Measurements from ENCODE around the gene NPSR1. TPM values are rescaled to one million over a fixed set of nuclear protein-coding genes. Genes with fewer than 3 reads are reported as not detected.

The NPSR1 gene
- total RNA-seq, 1 experiment from 2014 or later, result not detected

GRCh38 chr7:34759477-34760125, 101.6 kb downstream of the NPSR1 start:
- H2BK20ac ChIP-seq (ENCODE audit: low read depth, low read length, poor library complexity, severe bottlenecking), result no peak overlapping the region
- no peak overlapping the region for H4K91ac ChIP-seq (ENCODE audit: insufficient read length, low read depth, low read length)
- H2BK12ac ChIP-seq (ENCODE audit: insufficient read length, low read depth, low read length), result no peak overlapping the region
- H3K4me1 Mint-ChIP-seq, result peaks cover 0 to 7% of the 10 kb centered on the region in 2 experiments; a peak in 1 of 4 replicates
- DNase-seq, result peak; percentile 40
- H3K4me3 Mint-ChIP-seq, result no peak overlapping the region
- no peak overlapping the region for H2BK5ac ChIP-seq (ENCODE audit: insufficient read length, low read length)
- H3T11ph ChIP-seq (ENCODE audit: low read length), result no peak overlapping the region
- no peaks in the 10 kb centered on the region for H3K27me3 ChIP-seq (ENCODE audit: insufficient read depth, low read length)
- no peaks in the 10 kb centered on the region for H3K79me2 ChIP-seq (ENCODE audit: insufficient read depth, low read length)
- H3K27ac ChIP-seq (ENCODE audit: insufficient read length, low read depth, low read length), result no peak overlapping the region
- TF ChIP-seq, protein P1, sequence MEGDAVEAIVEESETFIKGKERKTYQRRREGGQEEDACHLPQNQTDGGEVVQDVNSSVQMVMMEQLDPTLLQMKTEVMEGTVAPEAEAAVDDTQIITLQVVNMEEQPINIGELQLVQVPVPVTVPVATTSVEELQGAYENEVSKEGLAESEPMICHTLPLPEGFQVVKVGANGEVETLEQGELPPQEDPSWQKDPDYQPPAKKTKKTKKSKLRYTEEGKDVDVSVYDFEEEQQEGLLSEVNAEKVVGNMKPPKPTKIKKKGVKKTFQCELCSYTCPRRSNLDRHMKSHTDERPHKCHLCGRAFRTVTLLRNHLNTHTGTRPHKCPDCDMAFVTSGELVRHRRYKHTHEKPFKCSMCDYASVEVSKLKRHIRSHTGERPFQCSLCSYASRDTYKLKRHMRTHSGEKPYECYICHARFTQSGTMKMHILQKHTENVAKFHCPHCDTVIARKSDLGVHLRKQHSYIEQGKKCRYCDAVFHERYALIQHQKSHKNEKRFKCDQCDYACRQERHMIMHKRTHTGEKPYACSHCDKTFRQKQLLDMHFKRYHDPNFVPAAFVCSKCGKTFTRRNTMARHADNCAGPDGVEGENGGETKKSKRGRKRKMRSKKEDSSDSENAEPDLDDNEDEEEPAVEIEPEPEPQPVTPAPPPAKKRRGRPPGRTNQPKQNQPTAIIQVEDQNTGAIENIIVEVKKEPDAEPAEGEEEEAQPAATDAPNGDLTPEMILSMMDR (conservative IDR thresholded peaks at IDR 0.05), result peak; percentile 77
- H3K4ac ChIP-seq (ENCODE audit: low read depth, low read length), result no peak overlapping the region
- no peak overlapping the region for H4K5ac ChIP-seq (ENCODE audit: insufficient read length, low read depth, low read length)
- H3K18ac ChIP-seq (ENCODE audit: insufficient read length, low read depth, low read length), result no peak overlapping the region
- H3K9me3 Mint-ChIP-seq, result no peaks in the 10 kb centered on the region
- H3K23me2 ChIP-seq (ENCODE audit: insufficient read length, low read depth, low read length, poor library complexity, severe bottlenecking), result no peaks in the 10 kb centered on the region
- no peak overlapping the region for H3K23ac ChIP-seq (ENCODE audit: insufficient read length, low read depth, low read length)
- H3K79me1 ChIP-seq (ENCODE audit: insufficient read depth, low read depth, low read length, poor library complexity, severe bottlenecking), result no peaks in the 10 kb centered on the region
- H4K8ac ChIP-seq (replicated peaks; ENCODE audit: insufficient read length, low read depth, low read length), result no peak overlapping the region
- no peak overlapping the region for H2BK15ac ChIP-seq (ENCODE audit: low read depth, low read length)
- no peaks in the 10 kb centered on the region for H4K20me1 ChIP-seq (ENCODE audit: control insufficient read depth, insufficient read depth, insufficient read length)
- no peak overlapping the region for H2BK120ac ChIP-seq (ENCODE audit: low read depth, low read length, poor library complexity, severe bottlenecking)
- peak overlapping the region in 1 of 3 experiments; percentile 71; a peak in 2 of 7 replicates for H3K27ac Mint-ChIP-seq
- no peak overlapping the region for H3K4me2 ChIP-seq (ENCODE audit: insufficient read depth, insufficient read length, low read length)
- H3K14ac ChIP-seq (ENCODE audit: insufficient read depth, low read length), result no peak overlapping the region
- H2AK5ac ChIP-seq (ENCODE audit: insufficient read length, low read length), result no peak overlapping the region
- peak overlapping the region; percentile 100 for H2AFZ ChIP-seq (ENCODE audit: low read length)
- no peak overlapping the region for H3K9ac ChIP-seq (ENCODE audit: extremely low read depth, insufficient read length, low read length)
- no peaks in the 10 kb centered on the region for H3K4me1 ChIP-seq (ENCODE audit: insufficient read depth, low read length)
- H3K27me3 Mint-ChIP-seq (ENCODE audit: low read depth), result no peaks in the 10 kb centered on the region
- no peaks in the 10 kb centered on the region for H3K36me3 Mint-ChIP-seq (ENCODE audit: insufficient read depth in 1 of 3, low read depth in 3 of 3)
- WGBS (ENCODE audit: extremely low coverage, insufficient read length, low lambda C conversion rate), result no CpG with 5 or more reads among the region's 3 CpGs
- H3K9me3 ChIP-seq (ENCODE audit: control insufficient read depth, low read depth, low read length), result no peaks in the 10 kb centered on the region
- H3K56ac ChIP-seq (ENCODE audit: insufficient read length, low read depth, low read length), result no peak overlapping the region
